HG02798 (cell line): ENCODE measurements around the gene ZNF408.
"Not testable (repeated sequence)": the region's sequence is repeated elsewhere in the genome, so short reads cannot be mapped to it uniquely, and the experiment has no call there.

Source experiments
- ATAC-seq: cut with Tn5 transposase; IDR thresholded peaks from one replicate; pipeline ENCODE4 v1.9.1; 2021; ENCODE audit warnings: mild to moderate bottlenecking; ENCODE audit not compliant: unreplicated experiment, poor library complexity

ZNF408 gene

DNA sequence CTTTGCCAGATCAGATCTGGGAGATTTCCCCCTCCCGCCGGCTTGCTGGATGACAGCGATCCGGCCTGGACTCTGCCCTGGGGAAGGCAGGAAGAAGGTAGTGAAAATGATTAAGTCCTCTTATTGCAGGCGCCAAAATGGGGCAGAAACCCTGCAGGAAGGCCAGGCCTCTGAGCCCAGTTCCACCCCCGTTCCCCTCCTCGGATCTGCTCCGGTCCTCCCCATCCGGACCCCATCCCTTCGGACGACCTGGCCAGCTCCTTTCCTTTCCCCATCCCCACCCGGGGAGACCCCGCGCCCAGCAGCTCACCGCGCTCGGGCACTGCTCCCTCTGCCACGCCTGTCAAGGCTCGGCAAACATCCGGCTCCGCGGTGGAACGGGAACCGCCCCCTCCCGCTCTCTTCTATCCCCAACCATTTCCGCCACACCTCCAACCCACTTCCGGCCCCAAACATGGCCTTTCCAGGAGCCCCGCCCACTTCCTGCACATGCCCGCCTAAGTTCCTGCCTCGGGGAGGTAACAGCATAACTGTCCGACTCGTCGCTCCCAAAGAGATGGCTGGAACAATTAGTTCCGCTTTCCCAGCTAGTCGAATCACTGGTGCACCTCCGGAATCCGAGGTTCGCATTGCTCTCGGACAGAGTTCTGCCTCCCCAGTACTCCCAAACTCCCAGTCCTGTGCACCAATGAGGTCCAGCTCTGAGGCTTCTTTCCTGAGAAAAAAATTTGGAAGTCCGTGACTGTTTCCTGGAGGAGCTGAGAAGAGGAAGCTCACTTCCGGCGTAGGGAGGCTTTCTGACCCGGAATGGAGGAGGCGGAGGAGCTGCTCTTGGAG lies at the start of gene ZNF408, which contains the start of gene ARHGAP1:
Gene ZNF408 (plus strand): TSS at position 791 of the 837 bp plus-strand sequence. CDS start 17 bp downstream, at position 808.
Gene ARHGAP1 (minus strand): TSS at position 379 of the 837 bp plus-strand sequence. CDS start 4,512 bp downstream, outside the sequence.
- ATAC-seq: peak; percentile 92

DNA sequence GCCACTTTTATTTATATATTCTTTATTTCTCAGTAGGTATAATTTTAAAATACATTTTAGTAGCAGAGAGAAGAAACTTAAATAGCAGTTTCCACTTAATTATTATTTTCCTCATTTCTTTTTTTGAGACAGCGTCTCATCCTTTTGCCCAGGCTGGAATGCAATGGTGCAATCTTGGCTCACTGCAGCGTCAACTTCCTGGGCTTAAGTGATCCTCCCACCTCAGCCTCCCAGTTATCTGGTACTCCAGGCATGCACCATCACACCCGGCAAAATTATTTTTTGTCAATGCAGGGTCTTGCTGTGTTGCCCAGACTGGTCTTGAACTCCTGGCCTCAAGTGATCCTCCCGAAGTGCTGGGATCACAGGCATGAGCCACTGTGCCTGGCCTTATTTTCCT lies 45.2 kb upstream of the ZNF408 start:
- no peak for ATAC-seq

DNA sequence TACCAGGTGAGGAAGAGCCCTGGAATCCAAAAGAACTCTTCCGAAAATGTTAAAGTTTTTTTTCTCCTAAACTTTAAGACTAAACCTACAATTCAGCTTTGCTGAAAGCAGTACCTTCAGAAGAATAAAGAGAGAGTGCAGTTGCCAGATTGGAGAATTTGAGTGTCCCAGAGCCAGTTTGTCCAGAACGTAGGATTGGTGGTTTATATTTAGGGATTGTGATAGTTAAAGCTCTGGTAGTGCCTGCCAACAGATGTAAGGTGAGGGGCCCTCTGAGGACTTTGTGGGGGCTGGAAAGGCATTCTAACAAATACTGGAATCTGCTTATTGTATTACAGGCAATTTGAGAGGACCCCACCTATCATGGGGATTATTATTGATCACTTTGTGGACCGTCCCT lies 43.6 kb upstream of the ZNF408 start:
- ATAC-seq: no peak

DNA sequence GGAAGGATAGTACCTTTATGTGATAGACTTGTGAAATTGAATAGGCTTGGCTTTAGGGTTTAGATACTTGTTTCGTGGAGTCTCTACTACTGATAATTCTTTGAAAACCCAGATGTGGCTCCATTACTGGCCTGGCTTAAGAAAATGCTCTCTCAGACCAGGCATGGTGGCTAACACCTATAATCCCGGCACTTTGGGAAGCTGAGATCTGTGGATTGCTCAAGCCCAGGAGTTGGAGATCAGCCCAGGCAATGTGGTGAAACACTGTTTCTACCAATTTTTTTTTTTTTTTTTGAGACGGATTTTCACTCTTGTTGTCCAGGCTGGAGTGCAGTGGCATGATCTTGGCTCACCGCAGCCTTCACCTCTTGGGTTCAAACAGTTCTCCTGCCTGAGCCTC lies 42.6 kb upstream of the ZNF408 start:
- ATAC-seq: no peak

DNA sequence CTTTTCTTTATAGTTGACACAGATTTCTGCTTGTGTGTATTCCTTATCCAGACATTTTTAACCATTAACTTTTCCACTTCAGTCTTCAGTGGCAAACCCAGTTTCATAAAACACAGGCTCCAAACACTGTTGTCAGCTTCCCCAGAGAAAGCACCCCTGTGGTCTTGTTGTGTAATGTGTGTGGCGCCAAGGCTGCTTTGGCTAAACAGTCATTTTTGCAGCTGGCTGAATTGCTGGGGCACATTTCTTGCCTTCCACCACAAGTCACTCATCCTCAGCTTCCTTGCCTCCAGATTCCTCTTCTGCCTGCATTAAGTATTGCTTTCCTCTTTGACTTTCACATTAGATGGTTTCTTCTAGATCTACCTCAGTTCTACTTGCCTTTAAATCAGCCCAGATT lies 40.9 kb upstream of the ZNF408 start:
- no peak for ATAC-seq

DNA sequence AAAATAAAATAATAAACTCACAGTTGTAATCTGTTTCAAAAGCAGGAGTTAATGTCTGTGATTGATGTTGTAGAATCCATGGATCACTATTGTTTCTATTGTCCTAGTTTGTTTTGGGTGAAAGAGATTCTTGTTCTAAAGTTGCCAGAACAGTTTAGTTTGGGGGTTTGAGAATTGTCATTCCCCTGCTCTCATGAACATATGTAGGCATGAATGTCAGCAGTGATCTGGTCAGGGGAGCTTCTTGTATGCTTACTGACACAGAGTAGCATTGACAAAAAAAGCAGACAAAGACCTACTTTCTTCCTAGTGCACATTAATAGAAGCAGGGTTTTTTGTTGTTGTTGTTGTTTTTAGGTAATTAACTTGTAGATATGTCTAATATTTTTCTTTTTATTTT lies 39.0 kb upstream of the ZNF408 start:
- ATAC-seq: no peak

DNA sequence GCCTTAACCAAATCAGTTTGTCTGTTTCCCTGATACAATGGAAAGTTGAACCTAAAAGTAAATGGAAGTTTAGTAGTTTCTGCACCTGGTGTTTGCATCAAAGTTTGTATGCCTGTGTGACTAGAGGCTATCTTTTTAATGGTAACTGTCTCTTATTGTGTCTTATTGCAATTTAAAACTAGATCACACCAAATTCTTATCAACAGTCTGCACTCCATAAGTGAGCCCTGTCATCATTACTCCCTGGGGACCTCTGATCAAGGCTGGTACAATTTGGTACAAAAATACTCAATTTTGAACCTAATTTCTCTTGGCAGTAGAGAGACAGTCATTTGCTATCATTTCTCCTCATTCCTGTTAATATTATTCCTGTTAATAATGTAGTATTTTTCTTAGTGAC lies 38.5 kb upstream of the ZNF408 start:
- no peak for ATAC-seq

DNA sequence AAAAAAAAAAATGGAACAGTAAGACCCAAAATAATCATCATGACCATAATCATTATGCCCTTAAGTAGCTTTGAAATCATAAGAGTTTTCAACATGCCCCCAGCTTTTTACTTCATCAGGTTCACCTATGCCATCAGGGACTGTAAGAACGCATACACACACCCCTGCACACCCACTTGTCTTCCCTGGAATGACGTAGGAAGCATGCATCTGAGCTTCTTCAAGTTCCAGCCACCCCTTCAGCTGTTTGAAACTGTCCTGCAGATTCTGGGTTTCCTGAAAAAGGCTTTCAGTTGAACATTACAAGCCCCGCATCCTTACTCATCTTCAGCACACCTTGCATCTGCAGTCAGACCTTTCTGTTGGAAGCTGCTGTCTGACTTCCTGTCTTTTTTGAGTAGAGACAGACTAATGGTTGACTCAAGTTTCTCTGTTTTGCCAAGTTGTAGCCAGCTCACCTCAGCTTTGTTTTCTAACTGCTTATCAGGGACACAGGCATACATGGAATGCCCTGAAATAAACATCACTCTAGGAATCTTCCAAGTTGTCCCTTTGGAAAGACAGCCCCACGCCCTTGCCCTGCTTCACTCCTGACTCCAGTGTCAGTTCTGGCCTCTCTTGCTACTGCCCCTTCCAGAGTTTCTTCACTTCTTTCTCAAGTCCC lies 37.4 kb upstream of the ZNF408 start:
- ATAC-seq: no peak

DNA sequence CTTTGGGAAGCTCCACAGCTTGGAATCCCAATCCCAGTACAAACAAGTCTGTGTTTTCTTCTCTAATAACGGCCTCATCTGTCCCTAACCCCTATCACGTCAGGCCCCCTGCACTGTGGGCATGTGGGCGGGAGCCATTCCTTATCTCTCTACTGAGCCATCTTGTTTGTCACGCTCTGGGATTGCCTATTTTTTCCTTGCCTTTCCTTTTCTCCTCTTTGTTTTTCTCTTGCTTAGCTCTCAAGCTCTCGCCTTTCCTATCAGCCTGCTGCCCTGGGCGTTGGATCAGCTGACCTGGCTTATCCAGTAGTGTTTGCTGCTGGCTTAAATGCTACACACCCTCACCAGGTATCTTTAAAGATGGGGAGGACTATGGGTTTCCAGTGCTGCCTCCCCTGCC lies 36.2 kb upstream of the ZNF408 start:
- ATAC-seq: no peak

DNA sequence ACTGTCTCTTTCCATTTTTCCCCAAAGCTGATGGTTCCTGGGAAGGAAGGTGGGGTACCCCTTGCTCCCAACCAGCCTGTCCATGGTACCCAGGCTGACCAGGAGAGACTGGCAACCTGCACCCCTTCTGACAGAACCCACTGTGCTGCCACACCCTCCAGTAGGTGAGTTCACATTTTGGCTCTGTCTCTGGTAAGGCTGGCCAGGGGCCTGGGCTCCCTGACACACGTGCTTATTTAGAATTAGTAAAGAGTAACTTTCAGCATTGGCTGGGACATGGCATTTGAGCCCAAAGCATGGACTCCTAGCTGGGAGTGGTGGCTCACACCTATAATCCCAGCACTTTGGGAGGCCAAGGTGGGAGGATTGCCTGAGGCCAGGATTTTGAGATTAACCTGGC lies 35.5 kb upstream of the ZNF408 start:
- no peak for ATAC-seq

DNA sequence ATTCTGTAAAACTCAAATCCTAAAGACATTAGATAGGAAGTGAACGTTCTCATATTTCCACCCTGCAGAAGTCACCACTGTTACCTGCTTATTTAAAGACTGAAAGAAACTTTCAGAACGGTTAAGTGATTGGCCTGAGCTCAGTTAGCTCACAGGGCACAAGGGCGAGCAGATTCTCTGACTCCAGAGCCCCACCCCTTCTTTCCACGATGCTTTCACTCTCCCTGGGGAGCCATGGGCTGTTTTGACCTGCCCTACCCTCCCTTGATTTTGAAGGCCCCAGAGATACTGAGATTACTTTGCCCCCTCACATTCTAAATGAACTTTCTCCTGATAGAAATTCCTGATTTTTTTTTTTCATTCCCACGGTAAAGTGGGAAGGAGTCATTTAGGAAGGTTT lies 34.3 kb upstream of the ZNF408 start:
- no peak for ATAC-seq

DNA sequence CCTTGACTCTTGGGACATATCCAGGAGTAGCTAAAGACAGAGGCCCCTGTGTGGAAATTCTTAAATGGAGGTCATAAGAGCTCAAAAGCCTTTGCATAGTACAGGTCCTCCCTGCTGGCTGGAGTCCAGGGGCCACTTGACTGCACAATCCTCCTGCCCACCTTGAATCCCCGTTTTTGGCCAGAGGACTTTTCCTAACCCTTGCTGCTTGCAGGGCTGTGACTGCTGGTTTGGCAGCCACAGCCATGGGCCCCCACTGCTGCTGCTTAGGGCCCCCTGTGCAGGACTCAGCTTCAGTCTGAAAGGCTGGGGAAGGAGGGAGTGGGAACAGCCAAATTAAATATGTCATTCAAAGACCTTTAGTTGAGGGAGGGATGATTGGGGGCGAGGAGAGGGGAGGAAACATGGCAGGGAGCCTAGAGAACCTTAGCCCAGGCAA lies 33.8 kb upstream of the ZNF408 start:
- no peak for ATAC-seq

DNA sequence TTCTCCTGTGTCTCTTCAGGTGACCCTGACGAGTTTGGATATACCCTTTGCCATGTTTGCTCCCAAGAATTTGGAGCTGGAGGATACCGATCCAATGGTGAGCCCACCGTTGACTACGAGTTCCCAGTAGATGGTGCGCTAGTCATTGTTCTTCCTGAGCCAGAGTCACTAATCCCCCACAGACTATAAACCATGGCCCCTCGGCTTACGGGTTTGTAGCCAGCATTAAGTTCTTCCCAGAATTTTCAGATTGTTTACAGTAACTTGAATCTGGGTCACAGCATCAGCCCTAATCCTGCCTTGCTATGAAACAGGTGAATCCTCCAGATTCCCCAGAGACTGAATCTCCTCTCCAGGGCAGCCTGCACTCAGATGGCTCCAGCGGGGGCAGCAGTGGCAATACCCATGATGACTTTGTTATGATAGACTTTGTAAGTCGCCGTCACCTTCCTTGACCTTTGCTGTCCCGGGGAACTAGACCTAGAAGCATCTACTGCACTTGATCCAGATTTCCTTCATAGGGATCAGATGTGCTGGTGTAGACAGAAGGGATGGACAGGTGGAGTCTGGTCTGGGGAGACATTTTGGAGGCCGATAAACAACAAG lies 32.2 kb upstream of the ZNF408 start:
- no peak for ATAC-seq

DNA sequence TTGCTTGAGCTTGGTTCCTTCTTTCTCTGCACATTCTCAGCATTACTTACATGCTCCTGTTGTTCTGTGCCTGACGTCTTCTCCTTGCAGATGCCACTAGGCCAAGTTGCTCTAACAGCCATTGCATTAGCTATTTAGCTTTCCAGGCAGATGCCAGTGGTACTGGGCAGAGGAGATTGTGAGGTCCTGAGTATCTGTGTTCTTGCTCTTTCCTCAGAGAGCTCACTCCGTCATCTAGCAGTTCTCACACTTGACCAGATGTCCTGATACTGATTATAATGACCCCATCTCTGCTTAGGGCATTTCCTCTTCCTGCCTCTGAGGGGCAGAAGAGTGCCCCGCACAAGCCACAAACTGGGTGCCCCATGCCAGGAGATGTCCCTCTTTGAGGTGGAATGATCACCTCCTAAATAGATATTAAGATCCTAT lies 31.1 kb upstream of the ZNF408 start:
- no peak for ATAC-seq

DNA sequence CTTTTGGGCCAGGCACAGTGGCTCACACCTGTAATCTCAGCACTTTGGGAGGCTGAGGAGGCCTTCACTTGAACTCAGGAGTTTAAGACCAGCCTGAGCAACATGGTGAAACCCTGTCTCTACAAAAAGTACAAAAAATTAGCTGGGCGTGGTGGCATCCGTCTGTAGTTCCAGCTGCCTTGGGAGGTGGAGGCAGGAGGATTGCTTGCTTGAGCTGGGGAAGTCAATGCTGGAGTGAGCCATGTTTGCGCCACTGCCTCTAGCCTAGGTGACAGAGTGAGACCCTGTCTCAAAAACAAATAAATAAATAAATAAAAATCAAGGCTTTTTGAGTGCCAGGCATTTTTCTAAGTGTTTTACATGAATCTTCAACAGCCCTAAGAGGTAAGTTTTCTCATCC lies 30.3 kb upstream of the ZNF408 start:
- not testable (repeated sequence) for ATAC-seq

DNA sequence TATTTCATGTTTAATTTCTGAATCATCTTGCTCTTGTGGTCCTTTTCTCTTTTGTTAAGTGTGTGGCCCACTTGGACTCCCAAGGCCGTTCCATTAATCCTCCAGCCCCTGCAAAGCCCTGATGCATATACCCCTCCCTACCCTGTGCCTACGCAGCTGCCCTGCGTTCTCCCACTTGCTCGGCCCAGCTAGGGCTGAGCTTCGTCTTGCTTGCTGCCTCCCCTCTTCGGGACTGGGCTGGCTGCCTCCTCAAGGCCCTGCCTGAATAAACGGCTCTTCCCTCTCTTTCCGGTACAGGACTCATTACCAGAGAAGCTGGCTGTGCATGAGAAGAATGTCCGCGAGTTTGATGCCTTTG lies 28.9 kb upstream of the ZNF408 start:
- ATAC-seq: no peak

DNA sequence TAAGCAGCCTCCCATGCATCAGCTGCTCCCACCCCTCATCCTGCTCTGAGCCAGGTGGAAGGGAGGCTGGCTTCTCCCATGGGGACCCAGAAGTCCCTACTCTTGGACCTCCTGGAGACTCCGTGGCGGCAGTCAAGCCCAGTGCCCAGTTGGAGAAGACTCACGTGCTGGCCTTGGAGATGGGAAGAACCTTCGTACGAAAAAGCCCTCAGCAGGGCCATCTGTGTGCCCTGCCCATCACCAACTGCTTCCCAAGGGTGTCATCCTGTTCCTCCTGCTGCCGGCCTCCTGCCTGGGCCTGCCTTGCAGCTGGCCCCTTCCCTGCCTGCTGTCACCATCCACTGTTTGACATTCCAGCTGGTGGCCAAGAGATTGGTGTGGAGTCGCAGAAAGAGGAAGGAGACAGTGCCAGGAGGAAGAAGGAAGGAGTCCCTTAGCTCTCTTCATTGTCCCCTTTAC lies 28.4 kb upstream of the ZNF408 start:
- no peak for ATAC-seq

DNA sequence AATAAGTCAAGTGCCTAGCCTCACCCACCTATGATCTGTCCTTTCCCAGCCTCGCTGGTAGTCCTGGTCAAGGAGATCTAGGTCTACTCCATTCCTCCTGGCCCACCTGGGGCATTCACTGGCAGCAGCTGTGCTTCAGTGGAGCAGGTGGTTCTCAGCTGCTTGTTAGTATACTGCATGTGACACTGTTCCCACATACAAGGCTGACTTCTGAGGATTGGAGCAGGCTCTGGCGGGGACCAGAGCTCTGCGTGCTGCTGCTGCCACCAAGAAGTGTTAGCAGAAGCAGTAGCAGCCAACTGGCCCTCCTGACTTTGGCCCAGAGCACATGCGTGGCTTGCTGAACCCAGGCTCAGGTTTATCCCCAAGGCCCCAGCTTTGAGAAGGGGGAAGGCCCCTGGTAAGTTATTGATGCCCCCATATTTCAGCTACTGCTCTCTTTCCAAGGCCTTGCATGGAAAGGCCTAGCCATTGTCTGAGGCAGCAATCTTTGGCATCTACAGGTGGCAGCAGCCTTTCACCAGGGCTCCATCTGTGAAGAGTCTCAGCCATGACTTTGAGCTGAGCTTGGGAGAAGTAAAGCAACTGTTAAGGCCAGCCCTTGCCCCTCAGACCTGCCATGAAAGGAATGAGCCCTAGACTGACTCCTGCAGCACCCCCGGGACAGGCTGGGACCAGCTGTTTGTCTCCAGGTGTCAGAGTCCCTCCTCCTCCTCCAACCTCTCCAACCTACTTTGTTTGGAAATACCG lies 26.9 kb upstream of the ZNF408 start:
- ATAC-seq: no peak

DNA sequence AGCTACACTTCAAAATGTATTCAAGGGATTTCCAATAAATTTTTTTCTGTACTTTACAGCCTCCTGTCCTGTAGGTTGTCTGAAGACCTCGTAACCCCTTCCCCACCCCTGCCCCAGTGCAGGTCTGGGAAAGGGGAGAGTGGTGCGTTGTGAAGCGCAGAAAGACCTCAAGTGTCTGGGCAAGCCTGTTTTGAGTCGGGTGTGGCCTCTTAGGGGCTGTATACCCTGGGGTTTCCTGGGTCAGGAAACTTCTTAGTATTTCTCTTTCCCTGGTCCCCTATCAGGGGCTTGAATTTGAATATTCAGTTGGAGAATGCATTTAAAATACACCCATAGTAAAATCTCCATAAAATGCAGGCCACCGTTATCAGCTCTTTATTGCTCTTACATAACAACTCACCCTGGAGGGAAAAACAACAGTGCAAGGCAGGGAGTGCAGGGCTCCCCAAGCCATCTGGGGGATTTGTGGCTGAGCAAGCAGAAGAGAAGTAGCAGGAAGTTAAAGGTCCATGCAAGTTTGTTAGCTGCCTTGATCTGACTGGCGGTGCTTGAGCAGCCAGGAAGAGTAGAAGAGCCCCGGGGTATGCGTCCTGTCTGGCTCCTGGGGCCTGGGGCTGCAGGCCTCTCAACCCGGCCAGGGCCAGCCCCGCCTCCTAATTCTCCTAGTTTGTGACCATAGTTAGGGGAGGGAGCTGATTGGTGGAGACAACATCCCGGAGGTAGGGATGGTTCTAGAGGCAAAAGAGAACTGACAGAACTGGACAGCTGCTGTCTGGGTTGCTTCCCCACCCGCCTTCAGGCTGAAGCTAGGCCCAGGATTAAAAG lies 26.2 kb upstream of the ZNF408 start:
- no peak for ATAC-seq
